H4 (cell line): Measurements from ENCODE around the gene SELPLG. TPM values are rescaled to one million over a fixed set of nuclear protein-coding genes. Genes with fewer than 3 reads are reported as not detected.
"Not testable (repeated sequence)": the region's sequence is repeated elsewhere in the genome, so short reads cannot be mapped to it uniquely, and the experiment has no call there.

Experiments
- DNase-seq: peaks from one replicate; pipeline ENCODE4 v3.0.0-alpha.2; 2015; ENCODE audit warnings: low spot score
- total RNA-seq: library from RNA; depleted of rRNA; stranded (reverse); fragments of >200 nt; shearing (Covaris generic); gene quantifications from 2 replicates; pipeline ENCODE4 v1.2.3, GENCODE V29; 2014

The SELPLG gene
- total RNA-seq, 1 experiment from 2014 or later: 2.8 TPM

DNA sequence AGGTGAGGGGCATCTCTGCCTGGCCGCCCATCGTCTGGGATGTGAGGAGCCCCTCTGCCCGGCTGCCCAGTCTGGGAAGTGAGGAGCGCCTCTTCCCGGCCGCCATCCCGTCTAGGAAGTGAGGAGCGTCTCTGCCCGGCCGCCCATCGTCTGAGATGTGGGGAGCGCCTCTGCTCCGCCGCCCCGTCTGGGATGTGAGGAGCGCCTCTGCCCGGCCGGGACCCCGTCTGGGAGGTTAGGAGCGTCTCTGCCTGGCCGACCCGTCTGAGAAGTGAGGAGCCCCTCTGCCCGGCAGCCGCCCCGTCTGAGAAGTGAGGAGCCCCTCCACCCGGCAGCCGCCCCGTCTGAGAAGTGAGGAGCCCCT, 22.1 kb upstream of the SELPLG start:
- DNase-seq: not testable (repeated sequence)

DNA sequence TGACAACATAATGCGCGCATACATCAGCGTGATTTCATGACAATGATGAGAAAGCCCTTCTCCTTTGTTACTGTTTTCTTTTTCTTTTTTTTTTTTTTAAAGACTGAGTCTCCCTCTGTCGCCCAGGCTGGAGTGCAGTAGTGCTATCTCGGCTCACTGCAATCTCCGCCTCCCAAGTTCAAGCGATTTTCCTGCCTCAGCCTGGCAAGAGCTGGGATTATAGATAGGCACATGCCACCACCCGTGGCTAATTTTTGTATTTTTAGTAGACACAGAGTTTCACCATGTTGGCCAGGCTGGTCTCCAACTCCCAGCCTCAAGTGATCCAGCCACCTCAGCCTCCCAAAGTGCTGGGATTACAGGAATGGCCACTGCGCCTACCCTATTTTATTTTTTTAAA, 20.9 kb upstream of the SELPLG start:
- DNase-seq: not testable (repeated sequence)

DNA sequence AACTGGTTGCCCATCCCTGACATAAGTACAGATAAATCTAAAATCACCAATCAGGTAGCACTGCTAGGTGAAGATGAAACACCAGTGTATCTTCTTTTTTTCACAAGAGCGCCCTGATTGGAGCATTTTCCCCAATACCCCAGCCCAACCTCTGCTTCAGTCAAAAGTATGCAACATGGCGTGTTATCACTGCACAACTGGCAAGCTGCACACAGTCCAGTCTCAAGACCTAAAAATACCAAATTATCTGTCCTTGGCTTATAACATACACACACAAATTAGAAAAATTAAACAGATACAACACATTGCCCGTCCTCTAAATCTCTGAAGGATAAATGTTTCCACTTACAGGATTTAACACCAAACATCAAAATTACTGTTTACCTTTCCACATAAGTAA, 20.2 kb upstream of the SELPLG start:
- no peak for DNase-seq

DNA sequence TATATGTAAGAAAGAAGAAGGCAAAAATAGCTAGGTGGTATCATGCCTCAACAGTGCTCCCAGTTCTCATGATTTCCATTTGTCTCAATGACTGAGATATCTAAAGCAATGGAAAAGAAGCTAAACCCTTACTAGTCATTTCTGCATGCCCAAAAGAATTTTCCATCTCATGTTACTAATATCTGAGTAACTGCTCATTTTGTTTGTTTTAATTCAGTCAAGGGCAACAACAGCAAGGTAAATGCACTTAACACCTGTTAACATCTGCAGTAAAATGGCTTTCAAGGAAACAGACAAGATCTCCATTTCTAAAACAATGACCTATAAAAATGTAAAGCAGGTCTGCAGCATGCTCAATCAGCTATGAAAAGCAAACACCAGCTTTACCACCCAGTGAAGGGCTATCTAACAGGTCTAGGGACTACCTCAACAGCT, 19.4 kb upstream of the SELPLG start:
- DNase-seq: no peak

DNA sequence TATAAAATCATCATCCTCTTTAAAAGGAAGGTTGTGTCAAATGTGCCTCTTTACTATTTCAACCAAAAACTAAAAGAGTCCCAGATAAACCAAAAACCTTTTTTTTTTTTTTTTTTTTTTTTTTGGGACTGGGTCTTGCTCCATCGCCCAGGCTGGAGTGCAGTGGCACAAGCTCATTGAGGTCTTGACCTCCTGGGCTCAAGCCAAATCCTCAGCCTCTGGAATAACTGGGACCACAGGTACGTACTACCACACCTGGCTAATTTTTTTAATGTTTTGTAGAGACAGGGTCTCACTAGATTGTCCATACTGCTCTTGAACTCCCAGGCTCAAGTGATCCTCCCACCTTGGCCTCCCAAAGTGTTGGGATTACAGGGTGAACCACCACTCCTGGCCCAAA, 16.4 kb upstream of the SELPLG start:
- no peak for DNase-seq

DNA sequence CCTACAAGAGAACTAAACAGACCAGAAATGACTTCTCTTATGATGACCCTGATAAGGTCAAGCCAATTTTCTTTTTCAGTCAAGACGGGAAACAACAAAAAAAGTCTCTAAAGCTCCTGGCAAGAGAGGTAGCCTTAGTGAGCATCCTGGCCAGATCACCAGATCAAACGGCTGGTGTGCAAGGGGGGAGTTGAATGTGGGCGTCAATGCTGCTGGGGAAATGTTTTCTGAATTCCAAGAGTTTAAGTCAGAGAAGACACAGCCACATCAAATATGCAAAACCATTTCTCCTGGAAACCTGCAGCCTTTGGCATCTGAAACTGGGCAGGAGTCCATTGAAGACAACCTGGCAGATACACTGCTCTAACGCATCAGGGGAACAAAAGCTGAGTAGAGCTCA, 16.0 kb upstream of the SELPLG start:
- DNase-seq: no peak

DNA sequence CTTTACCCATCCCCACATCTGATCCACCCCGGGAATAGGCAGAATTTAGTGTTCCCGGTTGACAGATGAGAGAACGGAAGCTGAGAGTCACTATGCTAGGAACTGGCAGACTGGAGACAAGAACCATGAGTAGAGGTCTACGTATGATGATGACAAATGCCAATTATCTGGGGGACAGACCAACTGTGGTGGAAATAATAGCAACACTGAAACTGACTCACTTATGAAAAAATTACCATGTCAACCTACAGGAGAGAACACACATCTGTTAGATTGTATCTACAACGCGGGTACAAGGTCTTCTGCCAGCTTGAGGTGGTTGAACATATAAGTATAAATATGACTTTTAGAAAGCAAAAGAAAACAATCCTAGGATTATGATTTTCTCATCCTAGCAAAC, 15.4 kb upstream of the SELPLG start:
- no peak for DNase-seq

DNA sequence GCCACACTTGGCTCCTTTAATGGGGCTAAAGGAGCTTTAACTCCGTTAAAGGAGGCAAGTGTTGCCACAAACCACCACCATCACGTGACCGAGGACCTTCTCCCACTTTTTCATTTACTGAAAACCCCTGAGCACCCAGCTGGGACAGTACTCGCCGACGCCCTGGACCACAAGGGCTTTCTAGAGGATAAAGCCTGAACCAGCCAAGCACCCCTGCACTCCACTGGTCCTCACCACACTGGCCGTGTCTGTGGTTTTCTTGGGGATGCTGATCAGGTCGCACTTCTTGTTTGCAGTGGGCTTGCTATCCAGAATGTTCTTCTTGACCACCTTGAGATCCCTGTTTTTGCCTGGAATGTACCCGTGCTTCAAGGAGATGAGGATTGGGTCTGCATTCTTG, 14.7 kb upstream of the SELPLG start:
- DNase-seq: no peak

DNA sequence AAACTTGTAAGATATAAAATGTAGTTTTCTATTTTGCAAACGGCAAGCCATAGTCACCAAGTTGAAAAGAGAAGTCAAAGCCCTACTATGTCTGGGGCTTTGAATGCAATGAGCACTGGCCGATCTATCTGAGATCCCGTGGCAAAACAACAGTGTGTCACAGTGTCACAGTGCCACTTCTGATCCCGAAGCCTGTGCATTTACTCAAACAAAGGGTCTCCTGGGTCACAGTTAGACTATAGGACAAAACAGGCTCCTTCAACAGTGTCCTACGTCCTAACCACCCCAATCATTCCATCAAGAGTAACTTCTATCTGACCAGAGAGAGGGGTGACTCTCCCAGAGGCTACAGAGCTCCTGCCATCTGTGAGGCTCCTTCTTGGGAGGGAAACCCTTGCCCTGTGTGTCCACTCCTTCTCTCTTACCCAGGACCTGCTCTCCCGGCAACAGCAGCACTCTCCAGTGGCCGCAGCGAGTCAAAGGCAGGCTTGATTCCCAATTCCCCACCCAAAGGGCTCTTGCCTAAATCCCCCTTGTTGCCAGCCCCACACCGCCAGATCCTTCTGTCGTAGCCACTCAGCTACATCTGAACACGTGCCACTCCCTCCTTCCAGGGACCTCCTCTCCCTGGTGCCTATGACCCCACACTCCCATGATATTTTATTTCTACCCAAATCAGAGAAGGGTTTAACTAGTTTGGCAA, 14.0 kb upstream of the SELPLG start:
- DNase-seq: no peak

DNA sequence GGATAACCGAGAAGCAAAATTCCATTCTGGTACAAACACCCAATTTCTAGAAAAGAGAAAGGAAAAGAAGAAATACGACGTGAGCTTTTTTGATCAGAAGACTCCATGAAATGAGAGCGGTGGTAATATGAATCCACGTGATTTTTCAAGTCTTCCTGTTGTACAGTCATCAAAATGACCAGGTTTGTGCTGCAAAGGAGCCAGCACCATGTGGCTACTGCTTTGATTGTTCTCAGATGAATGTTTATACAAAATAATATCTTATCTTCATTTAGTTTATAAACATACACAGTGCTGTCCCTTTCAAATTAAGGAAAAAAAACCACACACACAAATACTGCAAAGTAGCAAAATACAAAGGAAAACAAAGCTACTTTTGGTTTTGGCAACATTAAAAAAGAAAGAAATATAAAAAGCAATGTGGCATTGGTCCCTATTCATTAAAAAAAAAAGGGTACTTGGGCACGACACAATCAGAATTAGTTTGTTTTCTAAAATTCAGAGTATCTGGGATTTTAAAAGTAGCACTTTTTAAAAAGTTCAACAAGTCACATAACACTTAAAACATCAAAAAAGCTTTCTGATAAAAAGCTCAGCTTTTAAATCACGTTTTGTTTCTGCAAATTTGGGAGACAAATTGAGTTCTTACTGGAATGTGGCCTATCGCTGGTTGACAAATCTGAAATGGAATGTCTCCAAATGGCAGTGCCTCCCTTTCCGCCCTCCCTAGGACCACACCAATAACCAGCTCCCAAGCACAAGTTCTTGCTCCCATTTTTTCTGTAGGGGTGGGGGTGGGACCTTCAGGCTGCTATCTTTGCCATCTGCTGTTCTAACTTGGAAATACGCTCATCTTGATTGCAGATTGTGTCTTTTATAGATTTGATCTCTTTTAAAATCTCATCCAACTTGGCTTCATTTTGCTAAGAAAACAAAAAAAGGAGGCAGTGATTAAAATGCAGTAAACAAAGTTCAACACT, 13.2 kb upstream of the SELPLG start:
- peak; percentile 65 for DNase-seq

DNA sequence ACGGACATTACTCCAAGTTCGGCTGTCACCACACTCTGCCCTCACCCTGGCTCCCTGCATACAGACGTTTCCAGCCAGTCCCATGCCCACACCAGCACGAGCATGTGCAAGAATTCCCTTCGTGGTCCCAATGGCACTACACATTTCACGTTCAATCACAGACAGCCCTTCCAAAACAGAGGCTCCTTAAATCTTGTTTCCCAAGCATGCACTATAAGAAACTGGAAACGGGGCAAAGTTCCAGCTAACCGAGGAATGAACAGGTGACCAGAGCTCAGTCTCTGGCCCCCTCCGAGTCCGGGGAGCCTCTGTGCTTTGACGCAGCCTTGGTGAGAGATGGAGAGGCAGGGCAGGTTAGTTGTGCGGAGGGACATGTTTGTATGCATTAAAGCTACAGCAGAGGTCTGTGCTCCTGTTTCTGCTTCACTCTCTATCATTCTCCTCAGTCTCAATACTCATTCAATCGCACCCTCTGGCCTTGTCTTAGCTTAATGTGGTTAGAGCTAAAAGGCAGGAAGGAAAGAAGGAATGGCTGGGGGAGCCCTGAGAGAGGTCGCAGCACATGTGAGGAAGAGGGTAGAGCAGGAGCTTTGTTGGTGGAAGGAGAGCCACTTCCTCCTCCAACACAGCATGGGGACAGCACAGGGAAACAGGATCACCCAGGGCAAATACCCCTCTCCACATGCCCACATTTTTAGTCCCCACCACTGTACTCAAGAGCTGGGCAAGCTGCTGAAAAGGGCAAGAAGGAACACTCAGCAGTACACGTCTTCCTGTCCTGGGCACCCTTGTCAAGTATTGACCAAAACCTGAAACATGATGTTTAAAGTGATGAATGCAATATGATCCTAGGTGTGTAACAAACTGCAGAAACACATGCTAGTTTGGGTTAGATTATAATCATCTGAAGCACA, 12.2 kb upstream of the SELPLG start:
- no peak for DNase-seq

DNA sequence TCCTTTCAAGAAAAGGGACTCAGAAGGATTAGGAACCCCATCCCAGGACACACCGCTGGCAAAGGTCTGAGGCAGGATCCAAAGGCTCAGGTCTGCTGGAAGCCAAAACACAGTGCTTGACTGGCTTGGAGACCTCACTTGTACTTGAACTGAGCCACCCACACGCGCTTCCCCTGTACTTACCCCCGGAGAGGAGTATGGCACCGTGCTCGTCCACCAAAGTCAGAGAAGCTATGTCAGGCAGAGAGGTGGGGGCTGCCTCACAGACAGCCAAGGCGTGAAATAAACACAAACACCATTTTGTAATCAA, 11.1 kb upstream of the SELPLG start:
- DNase-seq: no peak

DNA sequence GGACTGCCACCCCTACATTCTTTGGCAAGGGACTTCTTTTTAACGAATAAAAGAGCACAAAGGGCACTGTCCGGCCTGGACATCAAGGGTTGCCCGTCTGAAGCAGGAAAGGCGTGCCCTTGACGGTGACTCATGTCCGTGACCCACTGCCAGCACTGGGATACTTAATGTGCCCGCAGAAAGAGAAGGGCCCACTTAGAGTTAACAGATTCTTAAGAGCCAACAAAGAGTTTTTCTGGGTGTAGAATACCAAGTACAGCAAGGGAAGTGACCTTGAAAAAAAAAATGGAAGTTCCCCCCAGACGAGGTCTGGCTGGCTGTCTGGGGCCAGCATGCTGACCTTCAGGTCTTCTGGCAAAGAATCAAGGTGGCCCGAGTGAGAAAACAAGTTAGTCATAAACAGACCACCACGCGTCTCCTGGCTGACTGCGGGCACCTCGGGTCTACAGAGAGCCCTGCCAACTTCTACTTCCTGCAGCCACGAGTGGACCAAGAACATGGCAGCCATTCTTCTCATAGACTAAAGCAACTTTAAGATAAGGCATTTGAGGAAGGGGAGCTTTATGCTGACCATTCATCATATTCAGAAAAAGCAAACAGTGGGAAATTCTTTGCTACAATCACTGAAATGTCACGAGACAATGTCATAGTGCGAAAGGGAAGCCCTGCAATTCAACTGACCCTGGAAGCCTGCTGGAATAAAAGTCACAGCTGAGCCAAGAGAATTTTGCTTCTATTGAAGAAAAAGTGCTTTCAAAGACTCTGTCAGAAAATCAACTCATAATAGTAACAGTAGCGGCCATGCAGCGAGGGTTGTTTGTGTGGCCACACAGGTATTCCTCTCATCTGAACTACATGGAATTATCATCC, 10.5 kb upstream of the SELPLG start:
- DNase-seq: no peak

DNA sequence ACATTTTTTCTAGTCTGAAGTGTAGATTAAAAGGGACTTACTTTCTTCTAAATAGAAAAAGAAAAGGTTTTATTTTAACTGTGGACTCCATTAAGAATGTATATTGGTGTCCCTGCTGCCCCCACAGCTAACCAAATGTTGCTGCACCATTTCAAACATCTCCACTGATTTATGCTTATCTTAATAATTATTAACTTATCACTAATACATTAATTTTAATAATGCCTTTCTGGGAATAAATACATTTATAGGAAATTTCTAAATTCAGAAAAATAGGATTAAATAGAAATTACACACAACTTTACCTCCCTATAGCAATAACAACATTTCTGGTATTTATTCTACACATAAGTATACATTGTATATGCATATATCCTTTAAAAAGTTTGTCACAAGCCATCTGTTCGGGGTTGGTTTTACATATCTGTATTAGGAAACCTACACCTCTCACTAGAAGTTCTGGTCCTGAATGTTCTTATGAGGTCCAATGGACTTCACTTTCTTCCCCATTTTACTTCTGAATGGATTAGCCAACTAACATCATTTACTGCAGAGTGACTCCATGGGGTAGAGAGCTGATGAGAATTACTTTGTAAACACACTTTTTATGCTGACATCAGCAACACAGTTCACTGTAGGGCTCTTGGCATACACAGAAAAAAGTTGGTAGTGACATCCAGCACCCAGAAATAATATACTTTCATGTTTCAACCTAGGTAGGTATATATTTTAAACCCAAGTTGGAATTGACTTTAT, 9.4 kb upstream of the SELPLG start:
- no peak for DNase-seq

DNA sequence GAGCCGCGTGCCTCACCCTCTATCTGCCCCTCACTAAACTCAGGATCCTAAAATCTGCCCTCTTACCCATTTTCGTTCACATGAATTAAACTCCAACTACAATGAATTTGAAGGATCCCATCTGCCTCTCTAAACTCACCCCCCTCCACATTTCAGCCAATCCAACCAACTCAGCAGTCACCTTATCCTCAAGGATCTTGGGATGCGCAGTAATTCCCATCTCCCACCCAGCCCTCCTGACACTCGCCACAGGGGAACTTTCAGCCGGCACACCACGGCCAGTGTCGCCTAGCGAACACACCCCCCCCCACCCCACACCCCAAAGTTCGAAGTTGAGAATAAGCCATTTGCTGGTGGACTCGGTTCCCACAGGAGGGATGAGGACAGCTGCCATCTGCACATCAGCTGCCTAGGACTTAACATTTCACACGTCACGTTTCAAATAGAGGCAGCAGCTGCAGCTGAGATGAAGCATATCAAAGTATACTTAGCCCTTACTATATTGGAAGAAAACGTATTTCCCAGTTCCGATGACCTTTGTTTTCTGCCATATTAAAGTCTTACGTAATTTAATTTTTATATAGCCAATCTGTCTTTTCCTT, 8.7 kb upstream of the SELPLG start:
- DNase-seq: no peak

DNA sequence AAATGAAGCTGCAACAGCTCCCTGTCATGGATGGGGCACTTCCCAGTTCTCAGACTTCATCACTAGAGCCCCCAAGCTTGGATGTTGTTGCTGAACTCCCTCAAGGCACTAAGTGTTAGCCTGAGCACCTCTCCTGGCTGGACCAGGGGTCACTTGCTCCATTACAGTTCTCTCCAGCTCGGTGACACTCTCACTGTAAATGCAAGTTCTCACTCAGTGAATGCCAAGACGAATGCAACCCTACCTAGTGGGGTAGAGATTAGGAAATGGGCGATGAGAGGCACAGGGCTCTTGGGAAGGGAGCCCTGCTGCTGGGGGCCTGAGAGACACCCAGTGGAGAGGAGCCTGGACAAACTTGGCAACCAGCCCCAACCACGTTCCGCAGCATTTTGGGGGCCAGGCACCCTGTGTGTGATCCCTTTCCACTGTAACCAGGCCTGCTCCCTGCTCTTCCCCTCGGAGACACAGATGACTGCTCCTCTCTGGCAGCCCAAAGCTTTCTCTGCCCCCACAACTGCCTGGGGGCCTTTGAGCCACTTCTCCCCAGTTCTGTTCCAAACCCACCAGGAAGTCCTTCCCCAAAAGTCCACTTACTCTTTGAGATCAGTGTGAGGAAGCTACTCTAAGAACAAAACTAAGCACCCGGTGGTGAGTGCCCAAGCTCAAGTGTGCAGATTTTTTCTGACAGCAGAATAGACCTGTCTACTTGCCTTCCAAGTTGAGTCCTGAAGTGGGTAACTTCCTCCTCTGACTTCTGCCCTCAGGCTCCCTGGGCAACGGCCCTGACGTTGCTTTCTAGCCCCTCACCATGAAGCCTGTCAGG, 8.0 kb upstream of the SELPLG start:
- DNase-seq: no peak

DNA sequence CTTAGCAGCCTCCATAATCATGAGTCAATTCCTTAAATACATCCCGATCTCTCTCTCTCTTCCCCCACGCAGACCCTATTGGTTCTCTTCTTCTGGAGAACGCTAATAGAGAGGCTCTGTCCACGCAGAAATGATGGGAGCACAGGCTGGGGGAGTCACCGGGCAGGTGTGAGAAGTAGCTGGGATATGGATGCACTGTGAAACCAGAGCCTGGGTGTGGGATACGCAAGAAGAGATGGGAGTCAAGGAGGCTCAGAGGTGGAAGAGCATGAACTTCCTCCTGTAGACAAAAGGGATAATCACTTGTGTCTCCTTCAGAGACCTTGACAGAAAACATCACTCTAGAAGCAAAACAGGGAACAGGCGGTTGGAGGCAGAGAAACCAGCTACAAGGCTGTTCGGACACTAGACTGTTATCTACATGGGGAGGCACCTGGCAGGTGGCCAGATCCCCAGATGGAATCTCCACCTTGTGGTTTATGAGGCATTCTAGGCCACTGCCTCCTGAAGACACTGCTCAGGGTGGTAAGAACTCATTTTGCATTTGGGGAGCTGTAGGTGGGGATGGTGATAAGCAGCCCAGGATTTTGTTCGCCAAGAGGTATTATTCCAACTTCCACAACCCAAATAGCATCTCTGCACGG, 7.2 kb upstream of the SELPLG start:
- no peak for DNase-seq

DNA sequence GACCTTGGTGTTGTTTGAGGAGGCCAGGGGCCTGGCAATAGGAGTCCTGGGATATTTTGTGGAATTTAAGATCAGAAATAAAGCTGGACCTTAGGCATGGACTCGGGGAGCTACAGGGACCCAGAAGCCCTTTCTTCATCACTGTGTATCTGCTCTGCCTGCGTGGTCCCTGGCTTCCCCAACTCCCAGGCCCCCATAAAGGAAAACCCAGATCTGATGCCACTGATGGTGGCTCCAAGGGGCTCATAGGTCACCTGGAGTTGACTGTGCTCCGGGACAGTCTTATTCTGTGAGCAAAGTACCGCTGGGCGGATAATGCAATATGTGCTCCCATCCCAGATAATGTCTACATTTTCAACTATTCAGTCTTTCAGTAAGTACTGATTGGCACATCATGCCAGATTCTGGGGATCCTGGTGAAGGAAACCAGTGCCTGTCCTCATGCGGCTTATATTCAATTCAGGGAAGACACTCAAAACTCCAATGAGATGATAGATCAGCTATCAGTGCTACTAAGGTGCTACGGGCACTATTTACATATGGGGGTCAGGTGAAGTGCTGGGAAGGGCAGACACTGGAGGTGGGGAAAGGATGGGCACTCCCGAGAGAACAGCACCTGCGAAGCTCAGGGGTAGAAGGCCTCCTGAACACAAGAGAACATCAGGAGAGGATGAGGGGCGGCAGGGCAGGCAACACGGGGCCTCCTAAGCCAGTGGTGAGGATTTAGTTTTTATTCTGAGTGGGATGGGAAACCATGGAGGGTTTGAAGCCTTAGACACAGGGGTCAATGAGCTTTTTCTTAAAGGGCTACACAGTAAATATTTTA, 5.5 kb upstream of the SELPLG start:
- no peak for DNase-seq
